HepG2 (cell line): ENCODE data around the gene GSAP.

Experiments used
- HMG20A ChIP-seq: IDR thresholded peaks from 2 replicates; pipeline ENCODE4 v1.6.1; 2016; ENCODE audit warnings: borderline replicate concordance
- JUND ChIP-seq: sonication (generic); formaldehyde crosslinking; IDR thresholded peaks from 2 replicates; pipeline ENCODE4 v1.8.0; 2022; ENCODE audit warnings: mild to moderate bottlenecking, missing genetic modification reagents
- MEF2D ChIP-seq: sonication (generic); formaldehyde crosslinking; IDR thresholded peaks from 2 replicates; pipeline ENCODE4 v1.5.1; 2020; ENCODE audit warnings: mild to moderate bottlenecking, missing genetic modification reagents
- MYC ChIP-seq: sonication (generic); formaldehyde crosslinking; IDR thresholded peaks from 2 replicates; pipeline ENCODE4 v1.9.0; 2021; ENCODE audit warnings: missing genetic modification reagents, borderline replicate concordance
- NFE2L2 ChIP-seq: fragments of 150-350 bp; IDR thresholded peaks from 2 replicates; pipeline ENCODE4 v1.6.1; 2014; ENCODE audit warnings: low read length
- NFIC ChIP-seq: IDR thresholded peaks from 2 replicates; pipeline ENCODE4 v1.6.1; 2012; ENCODE audit warnings: mild to moderate bottlenecking, low read length, inconsistent platforms
- PAX8 ChIP-seq: sonication (generic); formaldehyde crosslinking; IDR thresholded peaks from 2 replicates; pipeline ENCODE4 v1.8.0; 2022; ENCODE audit warnings: mild to moderate bottlenecking, missing genetic modification reagents, borderline replicate concordance
- POLR2A ChIP-seq, 2 experiments: IDR thresholded peaks; 2 replicates each; pipeline ENCODE4 v1.6.1; 2011; ENCODE audit warnings: low read depth in 2 of 2, low read length in 2 of 2, mild to moderate bottlenecking in 1 of 2, moderate library complexity in 1 of 2; ENCODE audit not compliant: insufficient read depth in 1 of 2
- POLR2AphosphoS5 ChIP-seq: IDR thresholded peaks from 2 replicates; pipeline ENCODE4 v1.6.1; 2012; ENCODE audit warnings: low read depth, low read length
- RBAK ChIP-seq: sonication (generic); formaldehyde crosslinking; IDR thresholded peaks from 2 replicates; pipeline ENCODE4 v1.5.1; 2020; ENCODE audit warnings: mild to moderate bottlenecking, missing genetic modification reagents
- RXRA ChIP-seq: sonication (generic); formaldehyde crosslinking; IDR thresholded peaks from 2 replicates; pipeline ENCODE4 v1.5.1; 2020; ENCODE audit warnings: missing genetic modification reagents
- TAF1 ChIP-seq: sonication (generic); formaldehyde crosslinking; IDR thresholded peaks from 2 replicates; pipeline ENCODE4 v1.4.0; 2020; ENCODE audit warnings: missing genetic modification reagents
- ZNF142 ChIP-seq: sonication (generic); formaldehyde crosslinking; IDR thresholded peaks from 2 replicates; pipeline ENCODE4 v1.4.0; 2020; ENCODE audit warnings: missing genetic modification reagents

GRCh38 chr7:77430927-77431326, 14.8 kb upstream of the GSAP start:
- no peak for TF ChIP-seq RXRA (CRISPR knock-in tag)
- TF ChIP-seq PAX8 (CRISPR knock-in tag), result no peak
- TF ChIP-seq HMG20A (CRISPR knock-in tag), result no peak
- TF ChIP-seq POLR2AphosphoS5, result no peak
- TF ChIP-seq JUND (CRISPR knock-in tag), result no peak
- TF ChIP-seq ZNF142 (CRISPR knock-in tag), result no peak
- TF ChIP-seq MEF2D, result no peak
- TF ChIP-seq RBAK (CRISPR knock-in tag), result no peak
- TF ChIP-seq NFE2L2, result no peak
- TF ChIP-seq MYC, result no peak
- no peak for TF ChIP-seq NFIC
- TF ChIP-seq TAF1 (CRISPR knock-in tag), result no peak
- no peak for TF ChIP-seq POLR2A (IDR thresholded peaks at IDR 0.05; ENCODE audit: insufficient read depth in 1 of 2, low read depth in 2 of 2, low read length in 2 of 2)
